KOPT-K1 (cell line): ENCODE results near the gene APCDD1.

Experiments
- H3K27ac ChIP-seq: fragments of 200-600 bp; sonication (generic); 2 replicates; pipeline ENCODE4 v1.5.1; 2016; ENCODE audit warnings: antibody characterized with exemption, mild to moderate bottlenecking, low read depth, low read length; ENCODE audit not compliant: poor library complexity, severe bottlenecking
- H3K36me3 ChIP-seq: fragments of 200-600 bp; sonication (generic); 2 replicates; pipeline ENCODE4 v1.5.1; 2017; ENCODE audit warnings: antibody characterized with exemption, mild to moderate bottlenecking, low read length, moderate library complexity; ENCODE audit not compliant: insufficient read depth
- H3K9me3 ChIP-seq: fragments of 200-600 bp; sonication (generic); 2 replicates; pipeline ENCODE4 v1.5.1; 2017; ENCODE audit warnings: antibody characterized with exemption, low read length, mild to moderate bottlenecking; ENCODE audit not compliant: insufficient read depth, poor library complexity, severe bottlenecking

APCDD1 gene

GRCh38 chr18:10449396-10449795 lies 5.0 kb upstream of the APCDD1 start:
- H3K27ac ChIP-seq: no peak overlapping the region
- H3K9me3 ChIP-seq: no peaks in the 10 kb centered on the region
- H3K36me3 ChIP-seq: no peaks in the 10 kb centered on the region

GRCh38 chr18:10450986-10451385 lies 3.4 kb upstream of the APCDD1 start:
- no peak overlapping the region for H3K27ac ChIP-seq
- H3K36me3 ChIP-seq: no peaks in the 10 kb centered on the region
- no peaks in the 10 kb centered on the region for H3K9me3 ChIP-seq

- H3K9me3 ChIP-seq: no peaks in the 10 kb centered on the region
- no peaks in the 10 kb centered on the region for H3K36me3 ChIP-seq
- H3K27ac ChIP-seq: no peak overlapping the region
Measured at GRCh38 chr18:10453261-10453805, 1.1 kb upstream of the APCDD1 start.

GRCh38 chr18:10454681-10455557 lies 484 bp downstream of the APCDD1 start:
- Histone ChIP-seq H3K27ac (no peak overlapping the region), H3K9me3 (no peaks in the 10 kb centered on the region), H3K36me3 (no peaks in the 10 kb centered on the region)

GRCh38 chr18:10455726-10456453 lies 1.5 kb downstream of the APCDD1 start:
- Histone ChIP-seq H3K27ac (no peak overlapping the region), H3K9me3 (no peaks in the 10 kb centered on the region), H3K36me3 (no peaks in the 10 kb centered on the region)

GRCh38 chr18:10456718-10457117 lies 2.3 kb downstream of the APCDD1 start:
- no peaks in the 10 kb centered on the region for H3K36me3 ChIP-seq
- no peaks in the 10 kb centered on the region for H3K9me3 ChIP-seq
- no peak overlapping the region for H3K27ac ChIP-seq

- Histone ChIP-seq H3K36me3 (no peaks in the 10 kb centered on the region), H3K27ac (no peak overlapping the region), H3K9me3 (no peaks in the 10 kb centered on the region)
Measured at GRCh38 chr18:10457128-10457527, 2.7 kb downstream of the APCDD1 start.

GRCh38 chr18:10457767-10458166 lies 3.3 kb downstream of the APCDD1 start:
- H3K9me3 ChIP-seq: no peaks in the 10 kb centered on the region
- H3K27ac ChIP-seq: no peak overlapping the region
- H3K36me3 ChIP-seq: no peaks in the 10 kb centered on the region

- Histone ChIP-seq H3K9me3 (no peaks in the 10 kb centered on the region), H3K36me3 (no peaks in the 10 kb centered on the region), H3K27ac (no peak overlapping the region)
Measured at GRCh38 chr18:10458691-10459090, 4.3 kb downstream of the APCDD1 start.

- H3K36me3 ChIP-seq: no peaks in the 10 kb centered on the region
- no peaks in the 10 kb centered on the region for H3K9me3 ChIP-seq
- H3K27ac ChIP-seq: no peak overlapping the region
Measured at GRCh38 chr18:10459587-10459986, 5.2 kb downstream of the APCDD1 start.

GRCh38 chr18:10460414-10461018 lies 6.1 kb downstream of the APCDD1 start:
- H3K9me3 ChIP-seq: no peaks in the 10 kb centered on the region
- no peaks in the 10 kb centered on the region for H3K36me3 ChIP-seq
- H3K27ac ChIP-seq: no peak overlapping the region

- Histone ChIP-seq H3K27ac (no peak overlapping the region), H3K36me3 (no peaks in the 10 kb centered on the region), H3K9me3 (no peaks in the 10 kb centered on the region)
Measured at GRCh38 chr18:10461989-10462388, 7.6 kb downstream of the APCDD1 start.

GRCh38 chr18:10462597-10462996 lies 8.2 kb downstream of the APCDD1 start:
- no peaks in the 10 kb centered on the region for H3K36me3 ChIP-seq
- H3K9me3 ChIP-seq: no peaks in the 10 kb centered on the region
- no peak overlapping the region for H3K27ac ChIP-seq

GRCh38 chr18:10463096-10463495 lies 8.7 kb downstream of the APCDD1 start:
- no peak overlapping the region for H3K27ac ChIP-seq
- H3K36me3 ChIP-seq: no peaks in the 10 kb centered on the region
- H3K9me3 ChIP-seq: no peaks in the 10 kb centered on the region

- no peaks in the 10 kb centered on the region for H3K9me3 ChIP-seq
- H3K36me3 ChIP-seq: no peaks in the 10 kb centered on the region
- H3K27ac ChIP-seq: no peak overlapping the region
Measured at GRCh38 chr18:10463741-10464140, 9.3 kb downstream of the APCDD1 start.
